CD4-positive, alpha-beta T cell (primary cell): Measurements from ENCODE around the gene XYLT2. TPM values are rescaled to one million over a fixed set of nuclear protein-coding genes. Genes with fewer than 3 reads are reported as not detected.

Source experiments
- ATAC-seq: fragments of 200-7000 bp; cut with Tn5 transposase; one replicate; pipeline ENCODE4 v1.10.0; 2022; ENCODE audit warnings: mild to moderate bottlenecking; ENCODE audit not compliant: poor library complexity
- CTCF ChIA-PET: fragments of 350-600 bp; sonication (Branson Sonifier 250); formaldehyde crosslinking; loops from one replicate; lab custom pipeline; 2021; ENCODE audit warnings: antibody characterized with exemption, inconsistent platforms; lab: Charles Lee
- POLR2A ChIA-PET: fragments of 350-600 bp; sonication (Branson Sonifier 250); formaldehyde crosslinking; loops from one replicate; lab custom pipeline; 2021; ENCODE audit warnings: antibody characterized with exemption, inconsistent platforms; lab: Charles Lee
- DNase-seq, 14 experiments: peaks; one replicate each; pipeline ENCODE4 v3.0.0-alpha.2; 2013 to 2020; ENCODE audit warnings: mixed read lengths in 2 of 14
- H3K27ac ChIP-seq, 2 donors: one replicate each; pipeline versions ENCODE4 v1.5.1 to v1.7.0; 2013; ENCODE audit warnings: low read length in 2 of 2, low read depth in 1 of 2, mild to moderate bottlenecking in 1 of 2
- H3K27me3 ChIP-seq, 2 experiments: 1 replicate in 1 of 2; 2 replicates in 1 of 2; pipeline versions ENCODE4 v1.6.1 to v1.7.0; 2013; ENCODE audit warnings: low read length in 2 of 2, control low read depth in 1 of 2, mild to moderate bottlenecking in 1 of 2, moderate library complexity in 1 of 2; ENCODE audit not compliant: insufficient read depth in 2 of 2, control insufficient read depth in 1 of 2
- H3K36me3 ChIP-seq: one replicate; pipeline ENCODE4 v1.6.1; 2013; ENCODE audit warnings: low read length, control low read depth; ENCODE audit not compliant: insufficient read depth
- H3K4me1 ChIP-seq: one replicate; pipeline ENCODE4 v1.6.1; 2013; ENCODE audit warnings: low read length, control low read depth; ENCODE audit not compliant: insufficient read depth
- H3K4me3 ChIP-seq: one replicate; pipeline ENCODE4 v1.5.1; 2013; ENCODE audit warnings: mild to moderate bottlenecking, low read length, moderate library complexity
- H3K9me3 ChIP-seq, 2 experiments: 1 replicate in 1 of 2; 2 replicates in 1 of 2; pipeline versions ENCODE4 v1.6.1 to v1.7.0; 2013; ENCODE audit warnings: low read length in 2 of 2, mild to moderate bottlenecking in 2 of 2, control low read depth in 1 of 2, moderate library complexity in 1 of 2; ENCODE audit not compliant: control insufficient read depth in 1 of 2, insufficient read depth in 1 of 2
- H3K27ac Mint-ChIP-seq: one replicate; pipeline ENCODE4 v1.8.0; 2020; ENCODE audit warnings: mixed read lengths
- H3K27me3 Mint-ChIP-seq: one replicate; pipeline ENCODE4 v1.8.0; 2021; ENCODE audit warnings: mixed read lengths
- H3K36me3 Mint-ChIP-seq: one replicate; pipeline ENCODE4 v1.8.0; 2021; ENCODE audit warnings: low read depth, mixed read lengths
- H3K4me1 Mint-ChIP-seq: one replicate; pipeline ENCODE4 v1.8.0; 2021; ENCODE audit warnings: low read depth, mixed read lengths
- H3K4me3 Mint-ChIP-seq: one replicate; pipeline ENCODE4 v1.8.0; 2020; ENCODE audit warnings: mild to moderate bottlenecking, mixed read lengths
- H3K9me3 Mint-ChIP-seq: one replicate; pipeline ENCODE4 v1.8.0; 2020; ENCODE audit warnings: mixed read lengths
- CTCF ChIP-seq: fragments of 200-600 bp; IDR thresholded peaks from one replicate; pipeline ENCODE4 v1.8.0; 2022; ENCODE audit warnings: antibody characterized with exemption, mild to moderate bottlenecking
- intact Hi-C, 2 experiments: fragments of 100-400 bp; cut with DNase I in 1 of 2; cut with micrococcal nuclease in 1 of 2; formaldehyde crosslinking; loops; one replicate each; pipeline versions ENCODE4 v1.15.1 to v1.9.0; 2023 to 2025; cut with DNase I, micrococcal nuclease
- total RNA-seq, 174 experiments: library from RNA in 2 of 174; stranded (reverse) in 2 of 174; gene quantifications; one replicate each; pipeline ENCODE4 v1.2.3 and lab custom pipeline; 2021 to 2026

XYLT2 gene
- total RNA-seq, 2 experiments from 2014 or later = 11.0 to 12.2 TPM

GRCh38 chr17:50344731-50345365 is 1.1 kb upstream of the XYLT2 start:
- Histone ChIP-seq H3K36me3 (no peaks in the 10 kb centered on the region), H3K4me1 (peaks cover 28% of the 10 kb centered on the region), H3K4me3 (no peak overlapping the region), H3K27me3 (no peaks in the 10 kb centered on the region), H3K9me3 (no peaks in the 10 kb centered on the region), H3K27ac (no peak overlapping the region)
- ChIA-PET CTCF (interaction anchor here (1.2 to 2.8 kb wide), 4 partner anchors 17 to 134 kb away, joined by 3 to 12 read pairs (median 3); partner anchors contain the start of genes LRRC59 and RSAD1), POLR2A (interaction anchor here (2.0 to 4.1 kb wide), 3 partner anchors 18 to 521 kb away, joined by 7 to 33 read pairs (median 21); partner anchors contain the start of genes LRRC59 and TOB1)
- Mint-ChIP-seq H3K4me1 (peaks cover 31% of the 10 kb centered on the region), H3K9me3 (no peaks in the 10 kb centered on the region), H3K36me3 (no peaks in the 10 kb centered on the region), H3K4me3 (peak overlapping the region; percentile 80), H3K27ac (peak overlapping the region; percentile 76), H3K27me3 (no peaks in the 10 kb centered on the region)
- DNase-seq = peak in 2 of 14 experiments; percentile 18 to 43
- no peak for TF ChIP-seq CTCF
- no peak for ATAC-seq
- intact Hi-C loops = no loop called here

GRCh38 chr17:50346313-50347116 is 589 bp downstream of the XYLT2 start:
- Mint-ChIP-seq H3K4me3 (peak overlapping the region; percentile 89), H3K27me3 (no peaks in the 10 kb centered on the region), H3K9me3 (no peaks in the 10 kb centered on the region), H3K27ac (peak overlapping the region; percentile 76), H3K4me1 (peaks cover 39% of the 10 kb centered on the region), H3K36me3 (peaks cover 5% of the 10 kb centered on the region)
- ATAC-seq = peak; percentile 65
- TF ChIP-seq CTCF = no peak
- H3K27me3 ChIP-seq = no peaks in the 10 kb centered on the region
- peaks cover 28% of the 10 kb centered on the region for H3K4me1 ChIP-seq
- H3K27ac ChIP-seq = peak overlapping the region; percentile 53 to 65
- H3K36me3 ChIP-seq = no peaks in the 10 kb centered on the region
- H3K4me3 ChIP-seq = peak overlapping the region; percentile 85
- peak in 4 of 14 experiments; percentile 24 to 64 (median 48) for DNase-seq
- no peaks in the 10 kb centered on the region for H3K9me3 ChIP-seq
- CTCF ChIA-PET = interaction anchor here (0.7 to 2.8 kb wide), 4 partner anchors 15 to 133 kb away, joined by 3 to 12 read pairs (median 3); partner anchors contain the start of genes LRRC59 and RSAD1
- intact Hi-C loops = loop anchor here in 1 of 2 experiments (1.0 to 2.0 kb wide), 2 partner anchors 26 to 50 kb away; partner anchors contain the start of gene LRRC59
- POLR2A ChIA-PET = interaction anchor here (0.6 to 4.1 kb wide), 9 partner anchors 9 to 519 kb away, joined by 3 to 33 read pairs (median 6); partner anchors contain the start of genes ACSF2, EME1, LRRC59 and MRPL27
